HG02588 (cell line): Measurements from ENCODE around the gene PRDM15.

ENCODE experiments used
- ATAC-seq: cut with Tn5 transposase; IDR thresholded peaks from one replicate; pipeline ENCODE4 v1.9.1; 2021; ENCODE audit warnings: mild to moderate bottlenecking, moderate library complexity; ENCODE audit not compliant: unreplicated experiment

PRDM15 gene

DNA sequence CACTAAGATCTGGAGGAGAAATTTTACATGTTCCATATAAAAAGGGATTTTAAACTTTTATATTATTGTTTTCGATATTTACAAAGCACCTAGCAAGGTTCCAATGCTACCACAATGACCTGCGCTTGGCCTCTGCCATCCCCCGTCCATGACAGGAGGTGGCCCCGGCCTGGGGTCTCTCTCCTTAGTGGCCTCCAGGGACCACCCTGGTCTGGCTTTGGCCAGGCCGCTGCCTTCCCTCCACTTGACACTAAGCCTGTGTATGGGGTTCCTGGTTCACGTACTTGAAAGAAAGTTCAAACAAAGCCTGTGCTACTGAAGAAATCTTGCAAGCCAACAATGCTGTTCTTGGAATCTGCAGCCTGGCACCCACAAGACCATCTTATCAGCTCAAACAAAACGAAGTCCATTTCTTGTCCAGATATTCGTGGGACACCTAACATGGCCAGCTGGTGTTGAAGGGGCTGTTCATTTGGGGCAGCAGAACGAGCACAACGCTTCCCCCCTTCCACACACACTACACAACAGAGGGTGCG, 12.8 kb downstream of the PRDM15 start:
- ATAC-seq: no peak

DNA sequence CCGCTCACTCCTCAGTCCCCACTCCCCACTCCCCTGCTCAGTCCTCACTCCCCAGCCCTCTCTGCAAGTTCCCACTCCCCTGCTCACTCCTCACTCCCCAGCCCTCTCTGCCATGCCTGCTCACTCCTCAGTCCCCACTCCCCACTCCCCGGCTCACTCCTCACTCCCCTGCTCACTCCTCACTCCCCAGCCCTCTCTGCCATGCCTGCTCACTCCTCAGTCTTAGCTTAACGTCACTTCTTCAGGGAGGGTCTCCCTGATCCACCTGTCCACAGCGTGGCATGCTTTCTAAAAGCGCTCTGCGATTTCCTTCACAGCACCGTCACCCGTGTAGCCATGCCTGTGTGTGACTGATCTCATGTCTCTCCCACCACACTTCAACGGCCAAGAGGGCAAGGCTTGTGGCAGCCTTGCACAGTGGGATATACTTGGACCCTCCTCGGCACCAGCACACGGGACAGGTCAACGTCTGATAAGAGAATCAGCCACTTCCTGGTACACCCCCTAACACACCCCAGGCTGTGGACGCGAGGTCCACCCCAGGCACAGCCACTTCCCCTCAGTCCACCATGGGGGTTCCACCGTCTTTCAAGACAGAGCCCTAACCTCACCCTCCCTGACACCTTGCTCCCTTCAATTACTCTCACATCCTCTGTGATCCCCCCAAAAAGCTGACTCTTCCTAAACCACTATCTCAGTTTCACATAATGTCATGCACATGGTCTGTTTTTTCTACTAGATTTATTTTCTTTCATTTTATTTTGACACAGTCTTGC, 14.0 kb downstream of the PRDM15 start:
- peak; percentile 39 for ATAC-seq

DNA sequence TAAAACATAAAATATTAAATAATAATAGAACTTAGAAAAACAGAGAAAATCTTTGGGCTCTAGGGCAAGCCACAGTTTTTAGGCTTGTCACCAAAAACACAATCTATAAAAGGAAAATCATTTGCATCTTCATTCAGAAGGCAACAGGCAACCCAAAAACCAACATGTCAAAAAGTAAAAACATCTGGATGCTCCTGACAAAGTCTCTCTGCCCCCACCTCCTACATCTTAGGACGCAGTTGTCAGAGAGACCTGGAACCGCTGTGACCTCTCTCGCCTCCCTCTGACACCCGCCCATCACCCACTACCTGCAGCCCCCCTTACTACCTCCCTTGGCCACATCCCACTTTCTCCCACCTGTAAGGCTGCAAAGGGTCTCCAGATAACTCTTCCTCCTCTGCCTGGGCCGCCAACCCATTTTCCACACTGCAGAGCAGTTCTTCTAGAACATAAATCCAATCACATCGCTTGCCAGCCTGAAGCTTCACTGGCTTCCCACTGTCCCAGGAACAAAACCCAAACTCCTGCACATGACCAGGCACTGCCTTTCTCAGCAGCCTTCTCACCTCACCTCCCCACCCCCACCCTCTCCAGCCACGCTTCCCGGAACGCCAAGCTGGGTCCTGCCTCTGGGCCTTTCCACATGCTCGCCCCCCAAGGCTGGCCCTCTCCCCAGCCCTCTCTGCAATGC, 14.7 kb downstream of the PRDM15 start:
- no peak for ATAC-seq

DNA sequence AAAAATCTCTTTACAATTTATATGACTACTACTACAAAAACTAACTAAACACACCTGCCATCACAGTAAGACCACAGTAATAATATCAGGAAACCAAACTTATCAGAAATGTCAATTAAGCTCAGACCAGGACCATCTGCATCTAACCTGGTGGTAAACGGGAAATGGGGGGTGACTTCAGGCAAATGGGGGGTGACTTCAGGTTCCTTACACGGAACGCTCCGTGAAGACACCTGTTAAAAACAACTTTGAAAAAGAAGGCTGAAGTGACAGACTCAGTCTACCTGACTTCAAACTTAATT, 15.8 kb downstream of the PRDM15 start:
- ATAC-seq: no peak

DNA sequence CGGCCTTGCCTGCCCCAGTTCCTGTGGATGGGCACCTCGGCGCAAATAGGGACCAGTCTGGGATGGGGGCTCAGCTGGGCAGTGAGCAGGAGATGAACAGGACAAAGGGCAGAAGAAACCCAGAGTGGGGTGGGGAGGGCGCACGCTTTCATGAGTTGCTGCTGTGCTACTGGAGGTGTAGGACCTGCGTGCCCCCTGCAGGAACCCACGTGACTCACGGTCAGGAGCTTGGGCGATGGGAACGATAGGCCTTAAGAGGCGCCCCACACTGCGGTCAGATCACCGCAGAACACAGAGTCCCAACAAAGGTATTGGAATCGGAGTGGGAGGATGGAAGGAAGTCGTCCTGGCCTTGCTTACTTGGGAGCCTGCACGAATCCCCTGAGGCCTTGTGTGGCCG, 17.2 kb downstream of the PRDM15 start:
- no peak for ATAC-seq

DNA sequence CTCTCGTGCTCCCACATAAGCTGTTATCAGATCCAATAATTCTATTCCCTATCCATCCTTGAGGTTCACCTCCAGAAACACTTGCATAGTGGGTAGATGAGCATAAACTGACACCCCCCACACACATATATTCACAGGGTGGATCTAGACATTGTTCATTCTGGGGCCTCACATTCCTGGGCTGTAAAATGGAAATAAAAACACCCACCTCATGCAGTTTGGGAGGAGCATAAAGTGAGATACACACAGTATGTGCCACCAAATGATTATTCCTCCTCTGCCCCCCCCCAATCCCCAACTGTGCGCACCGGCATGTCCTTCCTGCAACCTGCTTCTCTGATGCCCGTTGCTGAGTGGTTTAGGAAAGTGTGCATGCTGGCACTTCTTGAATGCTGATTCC, 17.9 kb downstream of the PRDM15 start:
- ATAC-seq: no peak

DNA sequence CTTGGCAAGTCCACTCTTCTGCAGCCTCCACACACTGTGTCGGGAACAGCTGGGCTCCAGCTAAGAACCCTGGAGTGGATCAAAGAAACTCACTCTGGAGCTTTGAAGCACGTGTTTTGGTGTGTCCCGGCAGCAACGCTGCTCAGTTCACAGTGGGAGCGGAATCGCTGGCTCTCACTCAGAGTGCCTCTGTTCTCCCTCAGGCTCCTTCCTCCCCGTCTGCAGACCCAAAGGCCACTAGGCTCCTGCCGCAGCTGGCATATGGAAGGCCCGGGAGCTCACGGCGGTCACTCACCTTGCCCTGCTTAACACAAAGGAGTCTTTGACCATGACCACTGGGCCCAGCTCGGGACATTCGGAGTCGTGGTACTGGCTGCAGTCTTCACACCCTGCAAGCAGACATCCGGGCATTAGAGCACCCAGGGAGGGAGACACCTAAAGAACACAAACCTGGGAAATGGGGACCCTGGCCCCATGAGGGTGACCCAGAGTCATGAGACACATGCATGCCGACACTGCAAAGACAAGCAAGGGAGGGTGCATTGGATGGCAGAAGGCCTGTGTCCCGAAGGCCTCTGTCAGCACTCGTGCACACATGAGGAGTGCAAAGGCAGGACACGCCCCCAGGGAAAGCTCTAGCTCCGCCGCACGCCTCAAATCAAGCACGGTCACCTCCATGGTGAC, 19.7 kb downstream of the PRDM15 start:
- ATAC-seq: no peak

DNA sequence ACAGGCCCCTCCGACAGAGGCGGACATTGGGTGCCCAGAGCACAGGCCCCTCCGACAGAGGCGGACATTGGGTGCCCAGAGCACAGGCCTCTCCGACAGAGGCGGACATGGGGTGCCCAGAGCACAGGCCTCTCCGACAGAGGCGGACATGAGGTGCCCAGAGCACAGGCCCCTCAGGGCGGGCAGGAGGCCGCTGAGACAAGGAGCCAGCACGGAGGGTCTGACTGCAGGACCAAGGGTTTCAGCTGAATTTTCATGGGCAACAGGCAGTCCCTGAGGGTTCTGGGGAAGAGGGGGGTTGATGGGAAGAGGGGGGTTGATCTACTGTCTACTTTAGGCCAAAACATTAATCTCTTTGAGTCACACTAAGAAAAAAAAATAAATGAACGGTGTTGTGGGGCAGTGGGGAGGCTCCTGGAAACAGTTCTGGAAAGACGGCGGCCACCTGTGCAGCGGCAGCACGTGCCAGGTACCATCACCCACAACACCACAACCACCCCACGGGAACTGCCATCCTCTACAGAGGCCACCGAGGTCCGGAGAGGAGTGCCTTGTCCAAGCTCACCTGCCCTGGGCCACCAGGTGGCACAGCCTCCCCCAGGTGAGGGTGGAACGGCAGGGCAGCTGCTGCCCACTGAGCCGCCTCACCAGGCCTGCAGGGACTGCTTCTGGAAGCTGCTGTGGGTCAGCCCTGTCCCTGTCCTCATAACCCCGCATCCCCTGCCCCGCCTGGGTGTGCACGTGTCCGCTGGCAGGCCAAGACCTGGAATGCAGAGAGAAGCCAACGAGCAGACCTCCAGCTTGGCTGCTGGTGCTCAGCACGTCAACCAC, 20.5 kb downstream of the PRDM15 start:
- no peak for ATAC-seq

DNA sequence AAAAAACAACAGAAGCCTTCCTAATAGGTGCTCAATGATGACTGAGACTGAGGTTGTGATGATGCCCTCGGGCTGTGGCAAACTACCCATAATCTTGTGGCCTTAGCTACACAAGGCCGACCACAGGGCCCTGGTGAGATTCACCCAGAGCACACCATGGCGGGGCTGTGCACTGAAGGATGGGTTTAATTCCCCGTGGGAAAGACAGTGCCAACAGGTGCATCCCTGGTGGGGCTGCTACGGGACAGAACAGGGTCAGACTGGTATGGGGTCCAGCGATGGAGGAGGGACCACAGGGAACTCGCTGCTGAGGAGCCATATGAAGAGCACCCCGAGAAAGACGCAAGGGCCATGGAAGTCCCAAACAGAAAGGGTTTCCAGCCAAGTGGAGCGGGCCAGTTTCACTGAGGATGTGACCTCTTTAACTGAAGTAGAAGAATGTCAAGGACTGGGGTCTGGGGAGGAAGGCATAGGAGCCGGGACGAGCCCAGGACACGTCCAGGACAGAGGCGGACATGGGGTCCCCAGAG, 21.3 kb downstream of the PRDM15 start:
- ATAC-seq: no peak

DNA sequence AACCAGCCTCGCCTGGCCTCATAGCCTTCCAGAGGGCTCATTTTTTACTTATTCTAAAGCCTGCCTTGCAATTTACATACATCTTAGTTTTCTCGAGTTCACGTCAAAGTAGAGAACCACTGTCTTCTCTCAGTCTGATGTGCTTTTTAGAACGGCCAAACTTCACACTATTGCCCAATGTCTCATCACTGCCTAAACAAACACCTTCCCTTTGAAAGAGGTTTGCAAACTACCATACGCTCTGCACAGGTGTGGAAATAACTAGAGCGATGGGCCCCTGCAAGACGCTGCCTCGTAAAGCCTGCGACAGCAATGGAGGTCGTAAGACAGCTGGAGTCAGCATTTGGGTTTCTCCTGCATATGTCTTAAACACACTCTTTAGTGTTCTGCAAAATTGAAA, 22.6 kb downstream of the PRDM15 start:
- no peak for ATAC-seq

DNA sequence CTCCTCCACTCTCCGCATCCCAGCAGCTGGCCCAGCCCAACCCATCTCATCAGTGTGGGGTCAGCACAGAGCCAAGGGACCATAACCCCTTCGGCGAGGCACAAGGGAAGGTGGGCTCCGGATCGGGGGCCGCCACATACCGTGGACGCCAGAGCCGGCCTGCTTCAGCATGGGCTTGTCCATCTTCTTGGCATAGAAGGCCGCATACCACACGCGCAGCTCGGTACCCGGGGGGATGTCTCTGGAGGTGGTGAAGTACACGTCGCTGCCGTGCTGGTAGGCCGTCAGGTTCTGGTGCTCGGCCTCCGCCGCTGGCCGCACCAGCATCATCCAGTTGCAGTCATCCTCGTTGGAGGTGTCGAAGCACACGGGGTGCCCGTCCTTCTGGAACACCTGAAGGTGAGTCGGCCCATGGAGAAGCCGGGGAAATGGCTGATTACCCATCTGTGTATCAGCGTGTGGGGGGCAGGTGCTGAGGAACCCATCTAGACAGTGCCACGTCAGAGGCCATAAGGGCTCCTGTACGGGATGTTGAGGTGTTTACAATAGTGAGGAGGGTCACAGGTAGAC, 24.6 kb downstream of the PRDM15 start:
- ATAC-seq: no peak

DNA sequence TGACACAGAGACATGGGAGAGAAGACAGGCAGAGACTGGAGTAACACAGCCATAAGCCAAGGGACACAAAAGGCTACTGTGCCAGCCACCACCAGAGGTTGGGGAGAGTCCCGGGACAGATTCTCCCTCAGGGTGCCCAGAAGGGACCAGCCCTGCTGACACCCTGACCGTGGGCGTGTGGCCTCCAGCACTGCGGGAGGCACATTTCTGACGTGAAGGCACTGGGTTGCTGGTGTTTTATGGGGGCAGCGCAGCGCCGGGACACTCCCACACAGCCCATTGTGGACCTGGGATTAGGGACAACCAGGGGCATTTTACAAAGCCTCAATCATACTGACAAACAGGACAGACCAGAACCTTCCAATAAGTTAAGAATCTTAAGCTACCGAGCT, 26.2 kb downstream of the PRDM15 start:
- no peak for ATAC-seq

DNA sequence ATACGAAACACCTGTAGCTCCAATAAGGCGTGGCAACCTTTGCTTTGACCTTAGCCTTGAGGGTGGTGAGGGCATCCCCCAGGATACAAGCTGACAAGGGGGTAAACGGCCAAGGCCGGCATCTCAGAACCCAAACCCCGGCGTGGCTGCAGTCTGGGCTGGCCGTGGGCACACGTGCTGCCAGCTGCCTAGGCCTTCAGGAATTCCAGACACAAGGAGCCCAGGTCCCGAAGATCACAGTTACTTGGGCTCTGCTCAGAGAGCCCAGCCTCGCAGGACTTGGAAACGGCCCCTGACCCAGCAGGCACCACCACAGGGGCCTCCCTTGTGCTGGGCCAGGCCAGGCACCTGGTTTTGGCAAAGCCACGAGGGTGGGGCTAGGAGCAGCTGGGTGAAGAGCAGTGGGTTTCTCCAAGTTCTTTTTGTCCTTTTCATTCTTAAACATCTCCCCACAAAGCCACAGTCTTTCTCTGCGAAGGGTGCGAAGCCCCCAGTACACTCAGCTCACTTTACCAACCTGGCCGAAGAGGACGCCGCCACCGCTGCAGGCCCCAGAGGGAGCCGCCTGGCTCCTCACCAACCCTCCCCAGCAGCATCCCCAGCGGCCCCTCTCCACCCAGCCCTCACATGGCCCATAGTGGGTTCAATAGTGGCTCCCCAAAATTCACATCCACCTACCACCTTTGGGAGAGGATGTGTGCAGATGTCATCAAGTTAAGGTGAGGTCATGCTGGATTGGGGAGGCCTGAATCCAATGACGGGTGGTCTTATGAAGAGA, 26.8 kb downstream of the PRDM15 start:
- ATAC-seq: no peak

DNA sequence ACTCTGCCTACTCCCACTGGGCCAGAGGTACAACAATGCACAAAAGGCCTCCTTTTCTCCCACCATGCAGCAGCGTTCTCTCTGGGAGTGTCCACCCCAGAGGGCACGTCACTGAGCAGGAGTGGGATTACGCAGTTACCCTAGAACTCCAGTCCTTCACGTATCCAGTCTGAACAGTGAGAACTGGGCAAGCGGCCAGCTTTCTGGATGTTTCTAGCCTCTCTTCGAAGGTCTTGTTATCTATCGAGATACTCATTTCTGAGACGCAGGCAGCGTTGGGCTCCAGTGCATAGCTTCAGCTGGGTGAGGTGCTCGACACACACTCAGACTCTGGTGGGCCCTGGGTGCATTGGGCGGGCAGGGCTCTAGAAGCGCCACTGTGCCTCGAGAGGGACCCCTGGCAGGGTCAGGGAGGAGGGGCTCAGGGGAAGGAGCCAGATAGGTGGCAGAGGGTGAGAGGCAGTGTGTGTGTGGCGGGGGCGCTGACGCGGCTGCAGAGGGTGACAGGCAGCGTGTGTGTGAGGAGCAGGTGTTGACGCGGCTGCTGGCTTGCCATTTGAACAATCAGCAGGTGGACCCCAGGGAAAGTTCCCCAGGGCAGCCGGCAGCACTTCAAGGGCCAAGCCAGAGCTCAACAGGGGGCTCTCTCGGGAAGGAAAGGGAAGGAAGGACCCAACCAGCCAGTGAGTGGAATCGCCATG, 27.9 kb downstream of the PRDM15 start:
- no peak for ATAC-seq

DNA sequence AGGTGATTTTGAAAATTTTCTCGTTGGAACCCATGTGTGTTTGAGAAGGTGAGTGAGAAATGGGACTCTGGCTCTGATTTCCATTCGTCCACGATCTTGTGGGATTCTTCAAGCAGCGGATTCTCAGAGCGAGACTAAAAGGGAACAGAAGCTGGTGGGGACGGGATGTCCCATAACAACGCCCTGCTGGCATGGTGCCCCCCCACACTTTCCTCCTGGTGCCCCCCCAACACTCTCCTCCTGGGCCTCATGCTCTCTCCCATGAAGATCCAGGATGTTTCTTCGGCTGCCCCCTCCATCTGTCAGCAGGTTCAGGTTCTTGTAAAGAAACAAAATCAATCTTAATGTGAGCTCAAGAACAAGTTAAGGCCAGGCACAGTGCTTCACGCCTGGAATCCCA, 29.1 kb downstream of the PRDM15 start:
- no peak for ATAC-seq

DNA sequence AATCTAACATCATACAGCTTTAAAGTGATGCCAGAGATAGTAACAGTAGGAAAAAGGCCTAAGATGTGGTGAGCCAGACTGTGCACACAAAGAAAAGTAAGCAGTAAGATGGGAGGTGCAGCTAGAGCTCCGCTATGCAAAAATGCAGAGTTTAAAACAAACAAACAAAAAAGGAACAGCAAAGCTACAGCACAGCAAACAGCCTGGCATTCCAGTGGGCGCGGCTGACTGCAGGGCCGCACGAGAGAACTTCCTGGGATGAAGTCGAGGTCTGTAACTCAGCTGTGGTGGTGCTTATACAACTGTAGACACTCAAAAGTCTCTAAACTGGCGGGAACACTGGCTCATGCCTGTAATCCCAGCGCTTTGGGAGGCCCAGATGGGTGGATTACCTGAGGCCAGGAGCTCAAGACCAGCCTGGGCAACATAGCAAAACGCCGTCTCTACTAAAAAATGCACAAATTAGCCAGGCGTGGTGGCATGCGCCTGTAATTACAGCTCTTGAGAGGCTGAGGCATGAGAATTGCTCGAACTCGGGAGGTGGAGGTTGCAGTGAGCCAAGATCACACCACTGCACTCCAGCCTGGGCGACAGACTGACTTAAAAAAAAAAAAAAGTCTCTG, 30.1 kb downstream of the PRDM15 start:
- ATAC-seq: no peak

DNA sequence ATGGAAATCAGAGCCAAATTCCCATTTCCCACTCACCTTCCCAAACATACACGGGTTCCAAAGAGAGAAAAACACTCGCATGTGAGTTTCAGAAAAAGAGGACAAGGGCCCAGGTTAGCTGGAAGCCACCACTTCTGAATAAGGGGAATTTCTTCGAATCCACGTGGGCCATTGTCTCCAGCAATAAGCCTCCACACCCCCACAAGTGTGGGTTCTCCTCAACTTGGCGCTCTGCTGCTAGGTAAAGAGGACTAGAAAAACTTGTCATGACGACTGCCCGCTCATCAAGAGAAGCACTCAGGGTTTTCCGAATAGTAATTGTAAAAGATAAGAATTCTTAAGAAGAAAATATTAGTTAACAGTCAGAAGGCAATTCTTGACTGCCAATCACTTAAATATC, 30.6 kb downstream of the PRDM15 start:
- no peak for ATAC-seq

DNA sequence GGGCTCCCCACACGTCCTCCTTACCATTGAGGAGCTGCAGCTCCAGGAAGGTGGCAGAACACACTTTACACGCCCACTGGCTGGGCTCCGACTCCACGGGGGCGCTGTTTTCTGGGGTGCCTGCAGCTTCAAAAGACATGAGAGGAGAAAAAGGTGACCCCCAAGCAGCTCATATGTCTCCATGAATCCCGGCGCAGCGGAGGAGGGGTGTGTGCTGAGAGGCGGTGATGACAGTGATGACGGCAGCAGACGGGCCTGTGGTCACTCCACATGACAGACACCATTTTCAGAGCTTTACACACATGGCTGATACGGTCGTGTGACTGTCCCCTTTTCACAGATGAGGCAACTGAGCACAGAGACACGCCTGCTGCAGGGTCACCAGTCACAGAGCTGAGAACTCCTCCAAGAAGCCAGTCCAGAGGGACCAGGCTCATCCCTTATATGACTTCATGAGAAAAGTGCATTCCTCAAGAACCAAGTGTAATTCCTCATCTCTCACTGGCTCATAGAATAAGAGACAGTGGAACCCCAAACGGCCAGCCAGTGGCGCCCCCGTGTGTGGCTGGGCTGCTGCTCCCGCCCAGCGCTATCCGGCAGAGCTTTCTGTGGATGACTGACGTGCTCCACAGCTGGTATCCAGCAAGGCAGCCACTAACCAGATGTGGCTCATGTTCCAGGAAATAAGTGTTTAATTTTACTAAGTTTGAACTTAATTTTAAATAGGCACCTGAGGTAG, 31.9 kb downstream of the PRDM15 start:
- ATAC-seq: no peak
